Liver (tissue), 3 donors: ENCODE data around the gene ILKAP.

Source experiments
- EGR1 ChIP-seq, 2 donors: IDR thresholded peaks; 2 replicates each; pipeline ENCODE4 v1.6.1; 2016 to 2018; ENCODE audit warnings: antibody characterized with exemption in 2 of 2, low read depth in 2 of 2
- GABPA ChIP-seq, 2 donors: IDR thresholded peaks in 1 of 2; conservative IDR thresholded peaks in 1 of 2; 2 replicates each; pipeline ENCODE4 v1.6.1; 2016; ENCODE audit warnings: antibody characterized with exemption in 2 of 2, mild to moderate bottlenecking in 1 of 2, moderate library complexity in 1 of 2
- HNF4A ChIP-seq, 2 donors: conservative IDR thresholded peaks; 2 replicates each; pipeline ENCODE4 v1.6.1; 2016; ENCODE audit warnings: antibody characterized with exemption in 2 of 2, mild to moderate bottlenecking in 2 of 2
- JUND ChIP-seq, 2 donors: IDR thresholded peaks; 2 replicates each; pipeline ENCODE4 v1.6.1; 2016; ENCODE audit warnings: antibody characterized with exemption in 2 of 2
- RAD21 ChIP-seq, 2 donors: IDR thresholded peaks; 2 replicates each; pipeline ENCODE4 v1.6.1; 2016; ENCODE audit warnings: antibody characterized with exemption in 2 of 2, mild to moderate bottlenecking in 2 of 2
- TAF1 ChIP-seq: conservative IDR thresholded peaks from 2 replicates; pipeline ENCODE4 v1.6.1; 2016; ENCODE audit warnings: antibody characterized with exemption, mild to moderate bottlenecking
- YY1 ChIP-seq: IDR thresholded peaks from 2 replicates; pipeline ENCODE4 v1.6.1; 2016; ENCODE audit warnings: antibody characterized with exemption, mild to moderate bottlenecking
- ZBTB33 ChIP-seq: IDR thresholded peaks from 2 replicates; pipeline ENCODE4 v1.6.1; 2016; ENCODE audit warnings: antibody characterized with exemption
- TF ChIP-seq, protein P1 (sequence below): fragments of 150-350 bp; IDR thresholded peaks from 2 replicates; pipeline ENCODE4 v1.5.1; 2017; ENCODE audit warnings: improper control_type of control experiment, low read depth, low read length; ENCODE audit not compliant: missing input control
- TF ChIP-seq, protein P2 (sequence below): IDR thresholded peaks from 2 replicates; pipeline ENCODE4 v1.6.1; 2016; ENCODE audit warnings: antibody characterized with exemption, mild to moderate bottlenecking
- TF ChIP-seq, protein P3 (sequence below): IDR thresholded peaks from 2 replicates; pipeline ENCODE4 v1.6.1; 2016; ENCODE audit warnings: antibody characterized with exemption
- donor health status: healthy.
- donor health status: healthy.

- TF ChIP-seq, protein P1, sequence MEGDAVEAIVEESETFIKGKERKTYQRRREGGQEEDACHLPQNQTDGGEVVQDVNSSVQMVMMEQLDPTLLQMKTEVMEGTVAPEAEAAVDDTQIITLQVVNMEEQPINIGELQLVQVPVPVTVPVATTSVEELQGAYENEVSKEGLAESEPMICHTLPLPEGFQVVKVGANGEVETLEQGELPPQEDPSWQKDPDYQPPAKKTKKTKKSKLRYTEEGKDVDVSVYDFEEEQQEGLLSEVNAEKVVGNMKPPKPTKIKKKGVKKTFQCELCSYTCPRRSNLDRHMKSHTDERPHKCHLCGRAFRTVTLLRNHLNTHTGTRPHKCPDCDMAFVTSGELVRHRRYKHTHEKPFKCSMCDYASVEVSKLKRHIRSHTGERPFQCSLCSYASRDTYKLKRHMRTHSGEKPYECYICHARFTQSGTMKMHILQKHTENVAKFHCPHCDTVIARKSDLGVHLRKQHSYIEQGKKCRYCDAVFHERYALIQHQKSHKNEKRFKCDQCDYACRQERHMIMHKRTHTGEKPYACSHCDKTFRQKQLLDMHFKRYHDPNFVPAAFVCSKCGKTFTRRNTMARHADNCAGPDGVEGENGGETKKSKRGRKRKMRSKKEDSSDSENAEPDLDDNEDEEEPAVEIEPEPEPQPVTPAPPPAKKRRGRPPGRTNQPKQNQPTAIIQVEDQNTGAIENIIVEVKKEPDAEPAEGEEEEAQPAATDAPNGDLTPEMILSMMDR, result no peak
- TF ChIP-seq TAF1 (no peak), EGR1 (IDR thresholded peaks at IDR 0.05; ENCODE audit: low read depth in 2 of 2) (no peak), ZBTB33 (no peak), GABPA (IDR thresholded peaks at IDR 0.05 in 1 of 2, conservative IDR thresholded peaks at IDR 0.05 in 1 of 2) (no peak), RAD21 (IDR thresholded peaks at IDR 0.05) (no peak), YY1 (no peak), JUND (IDR thresholded peaks at IDR 0.05) (no peak), HNF4A (conservative IDR thresholded peaks at IDR 0.05) (no peak)
- TF ChIP-seq, protein P2, sequence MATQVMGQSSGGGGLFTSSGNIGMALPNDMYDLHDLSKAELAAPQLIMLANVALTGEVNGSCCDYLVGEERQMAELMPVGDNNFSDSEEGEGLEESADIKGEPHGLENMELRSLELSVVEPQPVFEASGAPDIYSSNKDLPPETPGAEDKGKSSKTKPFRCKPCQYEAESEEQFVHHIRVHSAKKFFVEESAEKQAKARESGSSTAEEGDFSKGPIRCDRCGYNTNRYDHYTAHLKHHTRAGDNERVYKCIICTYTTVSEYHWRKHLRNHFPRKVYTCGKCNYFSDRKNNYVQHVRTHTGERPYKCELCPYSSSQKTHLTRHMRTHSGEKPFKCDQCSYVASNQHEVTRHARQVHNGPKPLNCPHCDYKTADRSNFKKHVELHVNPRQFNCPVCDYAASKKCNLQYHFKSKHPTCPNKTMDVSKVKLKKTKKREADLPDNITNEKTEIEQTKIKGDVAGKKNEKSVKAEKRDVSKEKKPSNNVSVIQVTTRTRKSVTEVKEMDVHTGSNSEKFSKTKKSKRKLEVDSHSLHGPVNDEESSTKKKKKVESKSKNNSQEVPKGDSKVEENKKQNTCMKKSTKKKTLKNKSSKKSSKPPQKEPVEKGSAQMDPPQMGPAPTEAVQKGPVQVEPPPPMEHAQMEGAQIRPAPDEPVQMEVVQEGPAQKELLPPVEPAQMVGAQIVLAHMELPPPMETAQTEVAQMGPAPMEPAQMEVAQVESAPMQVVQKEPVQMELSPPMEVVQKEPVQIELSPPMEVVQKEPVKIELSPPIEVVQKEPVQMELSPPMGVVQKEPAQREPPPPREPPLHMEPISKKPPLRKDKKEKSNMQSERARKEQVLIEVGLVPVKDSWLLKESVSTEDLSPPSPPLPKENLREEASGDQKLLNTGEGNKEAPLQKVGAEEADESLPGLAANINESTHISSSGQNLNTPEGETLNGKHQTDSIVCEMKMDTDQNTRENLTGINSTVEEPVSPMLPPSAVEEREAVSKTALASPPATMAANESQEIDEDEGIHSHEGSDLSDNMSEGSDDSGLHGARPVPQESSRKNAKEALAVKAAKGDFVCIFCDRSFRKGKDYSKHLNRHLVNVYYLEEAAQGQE, result no peak
- TF ChIP-seq, protein P3, sequence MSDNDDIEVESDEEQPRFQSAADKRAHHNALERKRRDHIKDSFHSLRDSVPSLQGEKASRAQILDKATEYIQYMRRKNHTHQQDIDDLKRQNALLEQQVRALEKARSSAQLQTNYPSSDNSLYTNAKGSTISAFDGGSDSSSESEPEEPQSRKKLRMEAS, result no peak
These were observed 80.9 kb downstream of the ILKAP start for GRCh38 chr2:238122287-238123217.
